AG10803 (cell line): ENCODE measurements around the gene SORBS2.

Experiments used
- DNase-seq: peaks from one replicate; pipeline ENCODE4 v3.0.0; 2010; ENCODE audit warnings: low read depth
- H3K4me3 ChIP-seq: 2 replicates; pipeline ENCODE4 v1.5.1; 2011; ENCODE audit warnings: mild to moderate bottlenecking, low read length, control low read depth
- CTCF ChIP-seq: conservative IDR thresholded peaks from 2 replicates; pipeline ENCODE4 v1.5.1; 2011; ENCODE audit warnings: mild to moderate bottlenecking, low read length, control low read depth, inconsistent platforms

SORBS2 gene

GRCh38 chr4:185702147-185702663, 109.8 kb downstream of the SORBS2 start:
- no peak for TF ChIP-seq CTCF

GRCh38 chr4:185700630-185701029, 111.4 kb downstream of the SORBS2 start:
- no peak for DNase-seq
- no peak for TF ChIP-seq CTCF
- H3K4me3 ChIP-seq: no peak overlapping the region

More at GRCh38 chr4:185702147-185702663, 109.8 kb downstream of the SORBS2 start:
- DNase-seq: no peak
- H3K4me3 ChIP-seq: no peak overlapping the region

DNA sequence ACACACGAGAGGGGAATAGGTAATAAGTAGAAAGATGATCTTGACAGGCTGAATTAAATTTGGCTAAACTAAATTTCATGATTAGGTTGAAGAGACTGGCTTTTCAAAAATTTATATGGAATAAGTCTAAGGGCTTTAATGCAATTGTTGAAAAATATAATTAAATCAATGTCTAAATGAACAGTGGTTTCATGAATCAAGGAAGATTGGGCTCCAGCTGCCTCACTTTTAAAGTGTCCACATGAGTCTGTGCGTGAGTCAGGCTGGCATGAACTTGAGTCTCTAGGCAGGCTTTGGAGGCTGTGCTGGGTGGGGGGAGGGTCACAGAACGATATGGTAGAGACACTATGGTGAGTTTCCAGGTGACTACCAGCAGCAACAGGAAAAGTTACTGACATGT, 111.9 kb downstream of the SORBS2 start:
- no peak for TF ChIP-seq CTCF
- peak; percentile 12 for DNase-seq
- no peak overlapping the region for H3K4me3 ChIP-seq

- DNase-seq: no peak
- TF ChIP-seq CTCF: no peak
These were observed 114.5 kb downstream of the SORBS2 start for GRCh38 chr4:185697488-185697887.

GRCh38 chr4:185695743-185696142, 116.3 kb downstream of the SORBS2 start:
- no peak for DNase-seq
- no peak for TF ChIP-seq CTCF
- no peak overlapping the region for H3K4me3 ChIP-seq

More at GRCh38 chr4:185697488-185697887, 114.5 kb downstream of the SORBS2 start:
- H3K4me3 ChIP-seq: no peak overlapping the region

DNA sequence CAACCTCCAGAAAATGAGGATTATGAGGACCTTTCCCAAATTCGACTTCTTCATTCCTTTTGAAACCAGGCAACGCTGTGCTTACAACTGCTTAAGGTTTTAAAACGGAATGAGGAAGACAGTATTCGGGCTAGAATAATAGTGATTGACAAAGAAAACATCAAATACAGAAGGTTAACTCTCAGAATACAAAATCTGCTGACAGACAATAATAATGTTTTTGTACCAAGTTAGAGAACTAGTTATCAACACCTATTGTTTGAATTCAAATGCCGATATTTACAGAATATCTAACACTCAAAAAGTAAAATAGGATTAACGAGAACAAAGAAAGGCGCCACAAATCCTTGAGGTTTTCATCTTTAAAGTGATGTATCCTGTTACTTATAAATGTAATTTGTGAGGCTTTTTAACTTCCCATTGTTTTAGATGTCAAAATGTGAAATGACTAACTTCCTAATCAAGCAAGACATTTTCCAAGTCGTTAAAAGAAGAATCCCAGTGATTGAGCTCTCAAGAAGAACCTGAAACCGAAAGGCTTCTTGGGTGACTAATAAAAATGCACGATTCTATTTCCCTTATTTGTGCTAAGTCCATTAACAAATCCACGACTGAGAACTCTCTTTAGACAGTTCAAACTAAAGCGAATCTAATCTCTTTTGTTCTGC, 118.3 kb downstream of the SORBS2 start:
- TF ChIP-seq CTCF: no peak
- no peak for DNase-seq
- no peak overlapping the region for H3K4me3 ChIP-seq

- DNase-seq: no peak
- no peak overlapping the region for H3K4me3 ChIP-seq
- no peak for TF ChIP-seq CTCF
These were observed 122.6 kb downstream of the SORBS2 start for GRCh38 chr4:185689407-185689806.
